Epithelial cell of esophagus (primary cell): ENCODE results near the gene PARM1.
A peak's percentile ranks its signal among the peaks of the same experiment; 100 is the strongest.

ENCODE experiments used
- DNase-seq: peaks from one replicate; pipeline ENCODE4 v3.0.0; 2010; ENCODE audit warnings: low read depth
- H3K4me3 ChIP-seq: 2 replicates; pipeline ENCODE4 v1.5.1; 2011; ENCODE audit warnings: mild to moderate bottlenecking, low read length, control low read depth
- CTCF ChIP-seq: IDR thresholded peaks from 2 replicates; pipeline ENCODE4 v1.5.1; 2011; ENCODE audit warnings: low read depth, mild to moderate bottlenecking, low read length, control low read depth, inconsistent platforms; ENCODE audit not compliant: insufficient read depth; ENCODE audit errors: missing control alignments

PARM1 gene

DNA sequence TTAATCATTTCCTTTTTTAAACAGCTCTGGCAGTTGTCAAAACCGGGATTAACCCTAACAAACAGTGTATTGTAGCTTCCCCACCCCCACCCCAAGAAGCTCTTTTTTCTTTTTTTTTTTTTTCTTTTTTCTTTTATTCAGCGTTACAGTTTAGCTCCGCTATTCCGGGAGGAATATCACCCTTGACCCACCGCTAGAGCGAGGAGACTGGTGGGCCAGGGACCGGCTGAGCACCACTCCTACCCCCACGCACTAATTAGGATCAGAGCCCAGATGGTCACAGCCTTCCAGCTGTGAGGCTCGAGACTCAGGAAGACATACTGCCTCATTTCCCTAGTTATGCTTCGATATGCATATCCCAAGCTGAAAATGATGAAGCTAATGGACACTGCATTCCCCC, 2.0 kb downstream of the PARM1 start:
- no peak for DNase-seq
- TF ChIP-seq CTCF: no peak
- H3K4me3 ChIP-seq: no peak overlapping the region

GRCh38 chr4:74941123-74941522, 8.2 kb downstream of the PARM1 start:
- TF ChIP-seq CTCF: no peak
- no peak overlapping the region for H3K4me3 ChIP-seq
- DNase-seq: no peak

DNA sequence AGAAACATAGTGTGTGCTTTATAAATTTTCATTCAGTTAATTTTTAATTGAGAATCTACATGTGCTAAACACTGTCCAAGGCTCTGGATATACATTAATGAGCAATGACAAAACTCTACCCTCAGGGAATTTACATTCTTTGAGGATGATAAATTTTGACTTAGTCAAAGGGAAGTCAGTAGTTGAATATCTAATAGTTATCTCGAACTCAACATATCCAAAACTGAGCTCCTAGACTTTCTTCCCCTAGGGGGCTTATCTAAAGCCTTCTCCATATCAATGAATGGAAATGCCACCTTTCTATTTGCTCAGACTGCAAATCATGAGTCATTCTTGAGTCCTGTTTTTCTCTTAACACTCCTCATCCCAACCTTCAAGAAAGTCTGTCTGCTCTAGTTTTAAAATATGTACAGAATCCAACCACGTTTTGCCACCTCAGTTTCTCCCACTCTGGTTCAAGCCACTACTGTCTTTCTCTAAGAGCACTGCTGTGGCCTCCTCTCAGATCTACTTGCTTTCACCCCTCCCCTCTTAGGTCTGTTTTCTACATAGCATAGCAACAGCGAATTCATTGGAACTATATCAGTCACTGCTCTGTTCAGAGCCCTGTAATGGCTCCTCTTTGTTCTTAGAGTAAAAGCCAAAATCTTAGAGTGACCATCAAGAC, 9.5 kb downstream of the PARM1 start:
- H3K4me3 ChIP-seq: no peak overlapping the region
- peak; percentile 65 for DNase-seq
- no peak for TF ChIP-seq CTCF

GRCh38 chr4:74942918-74943253, 10.0 kb downstream of the PARM1 start:
- DNase-seq: no peak
- no peak overlapping the region for H3K4me3 ChIP-seq
- TF ChIP-seq CTCF: no peak

DNA sequence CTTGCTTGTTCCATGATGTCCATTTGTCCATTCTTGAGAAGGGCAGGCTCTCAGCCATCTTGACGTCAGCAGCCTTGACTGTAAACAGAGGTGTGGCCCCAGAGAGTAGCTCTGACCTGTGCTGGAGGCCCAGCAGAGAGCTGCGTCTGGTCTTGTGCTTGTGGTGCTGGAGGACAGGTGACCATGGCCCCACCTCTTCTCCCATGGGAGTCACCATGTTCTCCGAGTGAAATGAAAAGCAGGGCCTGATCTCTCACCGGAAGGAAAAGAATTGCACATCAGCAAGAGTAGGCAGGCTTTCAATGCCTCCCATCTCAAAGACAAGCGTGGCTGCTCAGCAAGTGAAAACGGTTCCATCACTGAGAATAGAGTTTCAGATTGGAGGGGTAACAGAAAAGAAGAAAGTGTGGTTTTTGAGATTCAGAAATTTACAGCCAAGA, 11.5 kb downstream of the PARM1 start:
- TF ChIP-seq CTCF: no peak
- H3K4me3 ChIP-seq: no peak overlapping the region
- DNase-seq: no peak

GRCh38 chr4:74946196-74946595, 13.3 kb downstream of the PARM1 start:
- H3K4me3 ChIP-seq: no peak overlapping the region
- DNase-seq: no peak
- no peak for TF ChIP-seq CTCF

- DNase-seq: no peak
- no peak overlapping the region for H3K4me3 ChIP-seq
- no peak for TF ChIP-seq CTCF
These were observed 14.9 kb downstream of the PARM1 start for GRCh38 chr4:74947798-74948197.
